GM18868 (cell line): ENCODE measurements around the gene SH3RF3.

ENCODE experiments used
- ATAC-seq: cut with Tn5 transposase; IDR thresholded peaks from one replicate; pipeline ENCODE4 v1.9.1; 2021; ENCODE audit warnings: mild to moderate bottlenecking, moderate library complexity; ENCODE audit not compliant: unreplicated experiment

SH3RF3 gene

DNA sequence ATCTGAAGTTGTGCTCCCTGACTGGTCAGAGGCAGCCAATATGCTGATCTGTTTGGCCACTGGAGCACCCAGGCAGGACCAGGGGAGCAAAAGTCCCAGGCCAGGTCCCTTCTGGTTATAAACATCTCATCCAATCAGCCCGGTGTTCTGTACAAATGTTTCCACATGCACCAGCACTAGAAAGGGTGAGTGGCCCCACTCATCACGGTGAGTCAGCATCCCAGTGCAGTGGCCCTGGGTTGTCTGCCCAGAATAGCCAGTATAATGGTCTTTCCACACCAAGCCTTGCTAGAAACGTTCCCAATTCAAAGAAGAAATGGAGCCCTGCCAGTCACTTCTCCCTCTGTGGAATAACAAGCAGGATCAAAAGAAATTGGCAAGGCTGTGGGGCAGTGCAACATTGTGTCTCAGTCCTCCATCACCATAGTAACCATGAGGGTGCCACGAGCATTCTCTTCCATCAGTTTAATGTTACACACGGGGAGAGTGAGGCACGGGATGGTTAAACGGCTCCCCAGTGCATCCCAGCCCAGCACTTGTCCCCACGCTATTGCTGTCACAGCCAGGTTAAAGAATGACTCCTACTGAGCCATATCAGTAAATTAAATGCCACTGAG, 309.9 kb downstream of the SH3RF3 start:
- no peak for ATAC-seq

DNA sequence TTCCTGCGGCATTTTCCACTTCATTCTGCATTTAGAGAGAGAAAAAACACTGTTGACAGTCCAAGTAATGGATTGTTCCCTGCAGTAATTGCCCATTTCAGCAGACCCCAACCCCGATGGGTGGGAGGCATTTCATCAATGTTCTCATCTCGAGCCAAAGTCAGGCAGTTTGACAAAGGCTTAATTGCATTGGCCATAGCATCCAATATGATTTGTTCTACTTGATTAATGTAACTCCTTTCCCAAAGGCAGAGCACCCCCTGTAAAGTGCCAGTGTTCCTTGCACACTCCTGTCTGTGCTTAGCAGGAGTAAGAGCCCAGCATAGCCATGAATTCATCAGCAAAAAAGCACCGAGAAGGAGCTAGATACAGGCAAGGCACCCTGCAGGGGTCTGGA, 310.4 kb downstream of the SH3RF3 start:
- no peak for ATAC-seq

DNA sequence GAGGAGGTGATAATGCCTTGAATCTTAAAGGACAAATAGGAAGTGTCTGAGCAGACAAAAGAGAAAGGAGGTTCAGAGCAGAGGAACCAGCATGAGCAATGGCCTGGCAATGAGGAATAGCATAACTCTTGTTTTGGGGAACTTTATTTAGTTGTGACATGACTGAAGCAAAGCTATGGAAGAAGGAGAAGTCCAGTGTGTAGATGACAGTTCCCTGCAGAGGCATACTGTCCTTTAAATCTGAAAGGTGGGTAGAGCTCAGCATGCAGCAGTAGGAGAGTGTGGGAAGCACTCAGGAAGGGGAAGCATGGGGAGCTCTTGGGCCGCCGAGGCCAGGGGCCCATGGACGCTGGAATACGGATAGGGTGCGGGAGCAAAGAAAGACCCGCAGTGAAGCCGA, 311.0 kb downstream of the SH3RF3 start:
- no peak for ATAC-seq

DNA sequence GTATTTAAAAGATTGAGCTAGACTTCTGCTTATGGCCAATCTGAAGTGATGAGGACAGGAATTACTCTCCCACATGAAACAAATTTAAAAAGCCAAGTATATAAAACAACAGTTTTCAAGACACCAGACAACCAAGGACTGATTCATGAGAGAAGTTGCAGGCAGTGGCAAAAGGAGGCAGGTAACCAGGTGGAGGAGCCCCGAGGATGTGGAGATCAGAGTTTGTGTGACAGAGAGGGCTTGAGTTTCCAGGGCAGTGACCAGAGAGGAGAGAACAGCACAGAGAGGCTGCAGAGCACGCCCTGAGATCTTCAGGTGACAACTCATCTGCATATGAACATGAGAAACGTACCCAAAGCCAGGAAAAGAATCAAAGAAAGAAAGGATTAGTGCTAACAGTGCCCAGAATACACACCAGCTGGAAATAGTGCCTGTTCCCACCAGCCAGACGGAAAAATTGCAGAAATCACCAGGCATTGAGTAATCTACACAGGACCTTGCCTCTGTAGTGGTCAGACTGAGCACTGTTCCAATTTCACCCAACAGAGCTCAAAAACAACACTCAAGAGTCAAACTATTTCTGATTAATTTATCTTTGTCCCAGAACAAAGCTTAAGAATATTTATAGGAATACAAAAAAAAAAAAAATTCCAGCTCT, 311.6 kb downstream of the SH3RF3 start:
- no peak for ATAC-seq

GRCh38 chr2:109442715-109443319, 313.8 kb downstream of the SH3RF3 start:
- no peak for ATAC-seq

DNA sequence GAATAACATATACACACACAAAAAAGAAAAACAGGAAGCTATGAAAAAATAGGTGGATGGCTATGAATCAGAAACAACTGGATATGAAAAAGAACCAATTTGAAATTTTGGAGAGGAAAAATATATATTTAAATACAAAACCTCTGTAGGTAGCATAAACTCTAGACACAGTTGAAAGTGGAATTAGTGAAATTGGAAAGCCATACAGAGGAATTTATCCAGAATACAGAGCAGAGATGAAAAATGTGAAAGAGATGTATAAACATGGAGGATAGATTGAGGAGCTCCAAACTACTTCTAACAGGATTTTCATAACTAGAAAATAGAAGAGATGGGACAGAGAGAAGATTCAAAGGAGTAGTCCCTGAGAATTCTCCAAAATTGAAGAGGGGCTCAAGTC, 315.9 kb downstream of the SH3RF3 start:
- no peak for ATAC-seq

- no peak for ATAC-seq
Measured at GRCh38 chr2:109446278-109447131, 317.5 kb downstream of the SH3RF3 start.

GRCh38 chr2:109447251-109447661, 318.3 kb downstream of the SH3RF3 start:
- ATAC-seq, result no peak

DNA sequence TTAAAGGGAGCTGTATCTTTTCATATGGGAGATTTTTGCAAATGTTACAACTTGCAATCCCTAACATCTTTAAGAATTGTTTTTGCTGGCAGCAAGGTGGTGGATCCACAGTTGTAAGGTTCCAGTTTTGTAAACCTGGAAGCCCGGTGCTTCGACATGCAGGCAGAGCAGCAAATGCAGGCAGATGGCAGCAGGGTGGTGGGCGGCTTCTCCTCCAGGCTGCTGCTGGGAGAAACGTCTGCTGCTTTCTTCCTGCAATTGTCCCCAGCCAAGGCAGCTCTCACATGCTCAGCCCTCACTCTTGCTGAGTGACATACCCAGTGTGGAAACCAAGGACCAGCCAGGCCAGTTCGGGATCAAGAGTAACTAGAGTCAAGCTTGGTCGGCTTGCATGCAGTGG, 318.8 kb downstream of the SH3RF3 start:
- no peak for ATAC-seq

DNA sequence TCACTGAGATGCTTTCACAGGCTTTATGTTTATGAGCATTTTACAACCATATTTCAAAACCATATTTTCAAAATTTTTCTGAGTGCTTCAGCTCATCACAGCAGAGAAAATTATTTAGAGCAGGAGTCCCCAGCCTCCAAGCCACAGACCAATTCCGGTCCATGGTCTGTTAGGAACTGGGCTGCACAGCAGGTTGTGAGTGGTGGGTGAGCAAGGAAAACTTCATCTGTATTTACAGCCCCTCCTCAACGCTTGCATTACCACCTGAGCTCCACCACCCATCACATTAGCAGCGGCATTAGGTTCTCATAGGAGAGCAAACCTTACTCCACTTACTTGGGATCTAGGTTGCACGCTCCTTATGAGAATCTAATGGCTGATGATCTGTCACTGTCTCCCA, 319.2 kb downstream of the SH3RF3 start:
- ATAC-seq, result no peak

DNA sequence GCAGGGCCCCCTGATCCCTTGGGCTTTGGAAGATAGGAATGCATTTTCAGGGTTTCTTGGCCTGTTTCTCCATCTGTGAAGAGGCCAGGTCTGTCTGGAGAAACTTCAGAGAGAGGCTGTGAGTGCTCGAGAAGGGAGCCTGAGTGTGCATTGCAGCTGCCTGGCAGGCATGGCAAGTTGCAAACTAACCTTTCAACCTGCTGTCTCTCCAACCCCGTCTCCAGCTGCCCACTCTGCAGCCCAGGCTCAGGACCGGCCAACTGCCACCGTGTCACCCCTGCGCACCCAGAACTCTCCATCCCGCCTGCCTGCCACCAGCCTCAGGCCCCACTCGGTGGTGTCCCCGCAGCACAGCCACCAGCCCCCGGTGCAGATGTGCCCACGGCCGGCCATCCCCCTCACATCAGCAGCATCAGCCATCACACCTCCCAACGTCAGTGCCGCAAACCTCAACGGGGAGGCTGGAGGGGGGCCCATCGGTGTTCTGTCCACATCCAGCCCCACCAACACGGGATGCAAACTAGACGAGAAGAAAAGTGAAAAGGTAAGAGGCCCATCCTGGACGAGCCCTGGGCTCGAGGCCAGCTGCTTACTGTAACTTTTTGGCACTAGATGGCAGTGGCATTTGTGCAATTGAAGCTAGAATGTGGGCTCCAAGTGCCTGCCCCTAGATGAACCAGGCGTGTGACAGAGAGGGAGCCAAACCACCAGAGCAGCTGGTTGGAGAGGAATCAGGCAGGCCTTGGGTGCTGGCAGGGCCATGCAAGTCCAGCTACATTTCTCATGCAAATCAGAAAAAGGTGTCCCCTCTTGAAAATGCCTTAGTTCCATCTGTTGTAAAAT, 320.2 kb downstream of the SH3RF3 start:
- no peak for ATAC-seq

GRCh38 chr2:109450574-109451273, 321.7 kb downstream of the SH3RF3 start:
- no peak for ATAC-seq

DNA sequence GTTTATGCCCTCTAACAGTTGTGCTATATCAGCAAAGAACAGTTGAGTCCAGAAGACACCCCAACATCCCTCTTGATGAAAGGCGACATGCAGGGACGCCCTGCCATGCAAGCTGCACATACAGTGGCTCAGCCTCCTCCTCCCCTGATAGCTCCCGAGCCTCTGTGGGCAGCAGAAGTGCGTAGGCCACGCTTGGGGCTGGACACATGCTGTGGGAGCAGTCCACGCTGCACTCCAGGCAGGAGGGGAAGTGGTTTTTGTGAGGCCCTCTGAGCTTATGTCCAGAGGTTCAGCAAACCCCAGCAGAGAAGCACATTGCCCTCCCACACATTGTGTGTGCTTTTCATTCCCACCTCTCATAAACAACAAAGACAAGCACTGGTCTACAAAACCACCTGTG, 322.7 kb downstream of the SH3RF3 start:
- ATAC-seq, result no peak

- no peak for ATAC-seq
Measured at GRCh38 chr2:109452318-109453305, 323.6 kb downstream of the SH3RF3 start.

DNA sequence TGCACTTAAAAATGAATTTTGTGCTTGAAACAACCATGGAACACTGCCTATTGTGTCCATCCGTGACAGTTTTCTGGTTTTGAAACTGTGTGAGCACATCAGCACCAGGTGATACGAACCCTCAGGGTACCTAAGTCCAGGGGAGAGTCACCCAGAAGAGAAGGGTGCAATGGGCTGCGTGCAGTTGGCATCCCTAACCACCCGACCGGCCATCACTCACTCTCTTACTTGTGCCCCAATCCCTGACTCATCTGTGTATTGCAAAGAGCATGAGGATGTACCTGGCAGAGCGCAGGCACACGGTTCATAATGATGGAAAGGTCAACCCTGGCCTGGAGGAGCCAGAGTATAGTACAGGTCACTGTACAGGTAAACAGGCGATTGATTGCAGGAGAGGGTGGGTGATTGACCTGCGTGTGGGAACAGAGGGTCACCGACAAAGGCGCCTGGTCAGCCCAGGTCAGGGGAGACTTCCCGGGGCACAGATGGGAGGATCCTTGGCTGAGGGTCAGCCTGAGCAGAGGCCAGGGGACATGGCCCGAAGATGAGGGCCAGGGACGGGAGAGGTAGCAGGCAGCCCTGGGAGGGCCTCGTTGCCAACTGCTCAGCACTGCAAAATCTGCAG, 324.5 kb downstream of the SH3RF3 start:
- no peak for ATAC-seq

GRCh38 chr2:109454304-109454703, 325.3 kb downstream of the SH3RF3 start:
- ATAC-seq, result no peak

DNA sequence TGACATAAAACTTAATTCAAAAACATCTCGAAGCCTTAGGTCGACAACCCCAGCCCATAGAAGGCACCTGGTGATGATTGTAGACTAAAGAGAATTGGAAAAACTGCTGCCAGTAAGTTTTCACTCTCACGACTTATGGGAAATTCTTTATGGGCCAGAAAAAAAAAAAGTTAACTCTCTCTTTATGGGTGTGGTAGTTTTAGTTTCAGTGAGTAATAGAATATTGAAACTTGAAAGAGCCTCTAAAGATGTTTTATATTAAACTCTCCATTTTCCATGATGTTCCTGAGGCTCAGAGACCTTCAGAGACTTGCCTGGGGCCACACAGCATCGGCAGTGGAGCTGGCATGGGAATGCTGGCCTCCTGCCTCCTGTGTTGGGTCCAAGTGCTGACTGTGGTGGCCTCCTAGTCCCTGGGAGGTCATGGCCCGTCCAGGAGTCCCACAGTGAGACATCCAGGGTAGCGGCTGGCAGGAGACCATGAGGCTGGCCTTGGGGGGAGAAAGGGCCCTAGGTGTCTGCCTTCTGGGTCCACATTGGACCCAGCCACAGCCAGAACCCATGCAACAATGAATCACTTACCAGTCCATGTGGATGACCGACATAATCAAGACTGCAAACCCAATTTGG, 325.9 kb downstream of the SH3RF3 start:
- no peak for ATAC-seq
